HAP-1 (cell line): Measurements from ENCODE around the gene PNPLA8.
A peak's percentile ranks its signal among the peaks of the same experiment; 100 is the strongest.
"Not testable (repeated sequence)": the region's sequence is repeated elsewhere in the genome, so short reads cannot be mapped to it uniquely, and the experiment has no call there.

Source experiments
- DNase-seq, 2 experiments: peaks; one replicate each; pipeline ENCODE4 v3.0.0-alpha.2; 2016 to 2020; ENCODE audit warnings: low spot score in 2 of 2
- H3K27me3 ChIP-seq: fragments of 250-450 bp; sonication (Bioruptor Pico); 2 replicates; pipeline ENCODE4 v1.5.1; 2020; ENCODE audit warnings: low read depth, mild to moderate bottlenecking, moderate library complexity
- H3K36me3 ChIP-seq: fragments of 250-450 bp; sonication (Bioruptor Pico); replicated peaks from 2 replicates; pipeline ENCODE4 v1.5.1; 2020; ENCODE audit warnings: mild to moderate bottlenecking
- H3K4me1 ChIP-seq: fragments of 250-450 bp; sonication (Bioruptor Pico); 2 replicates; pipeline ENCODE4 v1.5.1; 2020; ENCODE audit warnings: mild to moderate bottlenecking
- H3K4me3 ChIP-seq: fragments of 250-450 bp; sonication (Bioruptor Pico); 2 replicates; pipeline ENCODE4 v1.5.1; 2020; ENCODE audit warnings: mild to moderate bottlenecking, moderate library complexity
- H3K9me3 ChIP-seq: fragments of 250-450 bp; sonication (Bioruptor Pico); 2 replicates; pipeline ENCODE4 v1.5.1; 2020; ENCODE audit warnings: mild to moderate bottlenecking, moderate library complexity
- in situ Hi-C: fragments of 300-500 bp; cut with MboI; formaldehyde crosslinking; loops from 3 replicates; pipeline ENCODE4 v1.14.3; 2020; ENCODE audit warnings: low sequenced_read_pairs, inconsistent platforms, mixed read lengths

The PNPLA8 gene, protein sequence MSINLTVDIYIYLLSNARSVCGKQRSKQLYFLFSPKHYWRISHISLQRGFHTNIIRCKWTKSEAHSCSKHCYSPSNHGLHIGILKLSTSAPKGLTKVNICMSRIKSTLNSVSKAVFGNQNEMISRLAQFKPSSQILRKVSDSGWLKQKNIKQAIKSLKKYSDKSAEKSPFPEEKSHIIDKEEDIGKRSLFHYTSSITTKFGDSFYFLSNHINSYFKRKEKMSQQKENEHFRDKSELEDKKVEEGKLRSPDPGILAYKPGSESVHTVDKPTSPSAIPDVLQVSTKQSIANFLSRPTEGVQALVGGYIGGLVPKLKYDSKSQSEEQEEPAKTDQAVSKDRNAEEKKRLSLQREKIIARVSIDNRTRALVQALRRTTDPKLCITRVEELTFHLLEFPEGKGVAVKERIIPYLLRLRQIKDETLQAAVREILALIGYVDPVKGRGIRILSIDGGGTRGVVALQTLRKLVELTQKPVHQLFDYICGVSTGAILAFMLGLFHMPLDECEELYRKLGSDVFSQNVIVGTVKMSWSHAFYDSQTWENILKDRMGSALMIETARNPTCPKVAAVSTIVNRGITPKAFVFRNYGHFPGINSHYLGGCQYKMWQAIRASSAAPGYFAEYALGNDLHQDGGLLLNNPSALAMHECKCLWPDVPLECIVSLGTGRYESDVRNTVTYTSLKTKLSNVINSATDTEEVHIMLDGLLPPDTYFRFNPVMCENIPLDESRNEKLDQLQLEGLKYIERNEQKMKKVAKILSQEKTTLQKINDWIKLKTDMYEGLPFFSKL

DNA sequence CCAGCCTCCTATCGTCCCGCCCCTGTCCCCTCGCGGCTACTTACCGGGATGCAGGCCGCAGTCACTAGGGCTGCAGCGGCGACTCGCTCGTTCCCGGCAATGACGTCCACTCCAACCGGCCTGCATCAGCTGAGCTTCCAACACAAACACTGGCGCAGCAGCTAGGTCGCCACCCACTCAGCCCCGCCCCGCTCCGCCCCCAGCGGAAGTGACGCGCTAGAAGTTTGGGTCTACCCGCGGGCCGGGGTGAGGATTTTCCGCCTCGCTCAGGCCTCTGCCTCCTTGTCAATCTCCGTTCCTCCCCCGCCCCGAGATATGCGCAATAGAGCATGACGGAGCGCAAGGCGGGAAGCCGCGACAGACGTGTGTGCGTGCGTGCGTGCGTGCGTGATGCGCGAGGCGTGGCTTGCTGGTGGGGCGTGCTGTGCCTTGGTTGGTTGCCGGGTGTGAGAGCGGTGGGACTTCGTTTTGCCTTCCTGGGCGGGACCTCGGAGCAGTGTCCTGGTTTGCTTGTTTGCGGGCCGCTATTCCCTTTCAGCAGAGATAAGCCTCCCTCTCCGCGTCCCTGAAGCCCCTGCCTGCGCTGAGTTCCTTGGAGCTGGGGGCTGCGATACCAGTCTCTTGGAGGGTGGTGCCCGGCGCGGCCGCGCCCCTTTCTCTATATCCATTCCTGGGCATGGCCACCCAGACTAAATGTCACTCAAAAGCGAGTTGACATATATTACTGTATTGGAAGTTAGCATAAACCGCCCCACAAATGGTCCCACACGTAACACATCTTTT is at the start of gene PNPLA8:
TSS of gene PNPLA8 (minus strand) at position 151 of the 783 bp plus-strand sequence. CDS start 10,644 bp downstream, outside the sequence.
- peaks cover 46% of the 10 kb centered on the region for H3K4me1 ChIP-seq
- no peaks in the 10 kb centered on the region for H3K36me3 ChIP-seq
- peak; percentile 98 to 100 for DNase-seq
- H3K9me3 ChIP-seq, result no peaks in the 10 kb centered on the region
- in situ Hi-C loops, result no loop called here
- peak within 1 kb of the TSS; percentile 82 for H3K4me3 ChIP-seq
- no peaks in the 10 kb centered on the region for H3K27me3 ChIP-seq

DNA sequence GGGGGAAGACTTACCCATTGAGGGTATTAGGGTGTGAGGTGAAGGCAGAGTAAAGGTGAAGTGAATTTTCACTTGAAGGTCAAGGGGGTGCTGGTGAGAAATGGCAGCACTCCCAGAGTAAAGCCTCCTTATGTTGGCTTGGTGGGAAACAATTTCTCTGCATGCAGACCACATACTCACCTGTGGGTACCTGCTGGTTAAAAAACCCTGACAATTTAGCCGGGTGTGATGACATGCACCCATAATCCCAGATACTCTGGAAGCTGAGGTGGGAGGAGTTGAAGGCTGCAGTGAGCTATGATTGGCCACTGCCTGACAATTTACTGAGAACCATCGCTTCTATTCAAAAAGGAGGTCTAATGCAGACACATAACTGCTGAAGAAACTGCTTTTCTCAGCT is 49.2 kb upstream of the PNPLA8 start:
- no peaks in the 10 kb centered on the region; the same call in 1 of the 2 replicates for H3K9me3 ChIP-seq
- H3K4me3 ChIP-seq, result no peak overlapping the region
- H3K36me3 ChIP-seq, result peaks cover 18% of the 10 kb centered on the region
- no peaks in the 10 kb centered on the region for H3K27me3 ChIP-seq
- DNase-seq, result no peak
- in situ Hi-C loops, result no loop called here
- H3K4me1 ChIP-seq, result no peaks in the 10 kb centered on the region; the same call in 1 of the 2 replicates

- H3K27me3 ChIP-seq, result no peaks in the 10 kb centered on the region
- H3K4me1 ChIP-seq, result peaks cover 7% of the 10 kb centered on the region
- in situ Hi-C loops, result no loop called here
- no peaks in the 10 kb centered on the region for H3K9me3 ChIP-seq
- DNase-seq, result no peak
- H3K4me3 ChIP-seq, result no peak overlapping the region
- peaks cover 20% of the 10 kb centered on the region for H3K36me3 ChIP-seq
Observed at GRCh38 chr7:108572480-108572879, 46.5 kb upstream of the PNPLA8 start.

DNA sequence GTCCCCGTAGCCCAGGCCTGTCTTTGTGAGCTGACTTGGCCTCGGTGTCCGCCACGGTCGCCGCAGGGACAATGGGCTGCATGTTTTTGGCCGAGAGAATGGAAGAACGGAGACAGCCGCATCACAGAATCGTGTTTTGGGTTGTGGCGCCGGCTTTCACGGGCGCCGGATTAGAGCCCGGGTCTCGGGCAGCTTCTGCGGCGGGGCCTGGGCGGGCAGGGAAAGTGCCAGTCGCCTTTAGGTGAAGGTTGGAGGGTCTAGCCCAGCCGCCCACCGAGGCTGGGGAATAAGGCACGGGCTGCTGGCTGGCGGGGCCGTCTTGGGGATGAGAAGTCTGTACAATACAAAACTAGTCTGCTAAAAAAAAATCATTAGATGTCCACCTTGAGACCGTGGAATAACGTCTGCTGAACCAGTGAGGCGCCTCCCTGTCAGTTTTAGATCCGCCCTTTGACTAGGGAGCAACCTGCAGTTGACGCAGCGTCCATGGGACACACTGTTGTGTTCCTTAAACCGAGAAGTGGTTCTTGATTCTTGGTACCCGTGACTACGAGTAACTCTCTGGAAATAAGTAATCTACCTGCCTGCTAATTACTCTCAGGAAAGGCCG is 44.3 kb upstream of the PNPLA8 start:
- Histone ChIP-seq H3K4me3 (peak overlapping the region; percentile 74), H3K4me1 (peaks cover 7% of the 10 kb centered on the region), H3K9me3 (no peaks in the 10 kb centered on the region), H3K27me3 (no peaks in the 10 kb centered on the region), H3K36me3 (peaks cover 25% of the 10 kb centered on the region)
- peak; percentile 61 to 63 for DNase-seq
- in situ Hi-C loops, result no loop called here

DNA sequence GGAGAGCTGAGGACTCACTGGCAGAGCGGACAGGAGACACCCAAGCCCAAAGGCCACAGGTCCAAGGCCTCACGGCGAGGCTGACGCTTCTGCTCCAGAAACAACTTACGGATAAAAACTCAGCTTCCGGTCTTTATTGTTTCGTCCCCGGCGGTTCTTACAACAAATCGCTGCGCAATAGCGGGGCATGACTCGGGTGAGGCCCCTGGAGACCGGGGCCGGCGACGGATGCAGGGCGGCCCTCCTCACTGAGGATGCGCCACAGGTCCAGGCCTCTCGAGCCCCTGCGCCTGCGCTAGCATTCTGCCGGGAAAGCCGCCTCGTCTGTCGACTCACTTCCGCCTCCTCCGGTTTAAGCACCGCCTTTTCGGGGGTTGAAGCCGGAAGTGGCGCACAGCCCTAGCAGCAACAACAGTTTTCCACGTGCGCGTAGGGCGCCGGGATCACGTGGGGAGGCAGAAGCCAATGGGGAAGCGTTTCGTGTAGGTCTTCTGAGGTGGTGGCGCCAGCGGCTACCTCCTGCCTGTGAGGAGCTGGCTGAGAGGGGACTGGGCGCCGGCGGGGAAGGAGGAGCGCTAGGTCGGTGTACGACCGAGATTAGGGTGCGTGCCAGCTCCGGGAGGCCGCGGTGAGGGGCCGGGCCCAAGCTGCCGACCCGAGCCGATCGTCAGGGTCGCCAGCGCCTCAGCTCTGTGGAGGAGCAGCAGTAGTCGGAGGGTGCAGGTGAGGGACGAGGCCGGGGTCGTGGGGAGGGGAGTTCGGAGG is 43.6 kb upstream of the PNPLA8 start, which contains the start of the genes DNAJB9 and THAP5:
TSS of gene DNAJB9 (plus strand) at position 494 of the 765 bp plus-strand sequence. CDS start 1,853 bp downstream, outside the sequence.
TSS of gene THAP5 (minus strand) at position 326 of the 765 bp plus-strand sequence. CDS start at position 189, 137 bp downstream.
- peaks cover 7% of the 10 kb centered on the region for H3K4me1 ChIP-seq
- H3K4me3 ChIP-seq, result peak within 1 kb of the TSS; percentile 74

DNA sequence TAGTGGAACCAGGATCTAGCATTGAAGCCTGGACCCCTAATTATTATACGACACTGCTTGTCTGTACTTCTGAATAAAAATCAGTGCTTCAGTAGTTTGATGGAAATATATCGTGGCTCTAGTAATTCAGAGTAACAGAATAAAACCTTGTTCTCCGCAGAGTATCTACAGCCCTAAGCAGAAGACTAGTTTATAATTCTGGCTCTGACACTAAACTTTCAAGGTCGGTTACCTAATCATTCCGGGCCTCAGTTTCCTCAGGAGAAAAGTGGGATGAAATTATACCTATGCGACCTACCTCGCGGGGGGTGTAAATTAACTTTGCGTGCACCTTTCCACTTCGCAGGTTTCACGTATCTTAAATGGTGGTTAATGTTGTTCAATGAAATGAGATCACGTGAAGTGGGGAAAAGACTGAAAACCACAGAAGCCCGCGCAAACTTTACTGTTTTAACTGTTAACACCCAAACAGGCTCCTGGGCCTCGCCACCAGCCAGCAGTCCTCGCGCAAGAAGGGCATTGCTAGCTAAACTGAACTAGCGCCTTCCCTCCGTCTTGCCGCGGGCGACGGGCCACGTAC is 43.0 kb upstream of the PNPLA8 start:
- no peak for DNase-seq
- in situ Hi-C loops, result no loop called here
- H3K9me3 ChIP-seq, result no peaks in the 10 kb centered on the region
- no peaks in the 10 kb centered on the region for H3K27me3 ChIP-seq
- H3K4me1 ChIP-seq, result peaks cover 7% of the 10 kb centered on the region
- peaks cover 26% of the 10 kb centered on the region for H3K36me3 ChIP-seq
- H3K4me3 ChIP-seq, result peak overlapping the region; percentile 74

More for the DNA sequence above, 43.6 kb upstream of the PNPLA8 start, which contains the start of the genes DNAJB9 and THAP5:
- in situ Hi-C loops, result no loop called here
- Histone ChIP-seq H3K27me3 (no peaks in the 10 kb centered on the region), H3K9me3 (no peaks in the 10 kb centered on the region), H3K36me3 (peaks cover 29% of the 10 kb centered on the region)
- peak; percentile 96 to 99 for DNase-seq

- H3K4me1 ChIP-seq, result peaks cover 7% of the 10 kb centered on the region
- no peak overlapping the region for H3K4me3 ChIP-seq
- no peaks in the 10 kb centered on the region for H3K9me3 ChIP-seq
- no peak for DNase-seq
- H3K36me3 ChIP-seq, result peaks cover 16% of the 10 kb centered on the region
- in situ Hi-C loops, result no loop called here
- no peaks in the 10 kb centered on the region for H3K27me3 ChIP-seq
Observed at GRCh38 chr7:108565987-108566386, 40.1 kb upstream of the PNPLA8 start.

GRCh38 chr7:108561047-108561619 is 35.2 kb upstream of the PNPLA8 start:
- no peak for DNase-seq
- Histone ChIP-seq H3K27me3 (no peaks in the 10 kb centered on the region), H3K9me3 (peaks cover 8% of the 10 kb centered on the region), H3K36me3 (peaks cover 12% of the 10 kb centered on the region), H3K4me1 (no peaks in the 10 kb centered on the region), H3K4me3 (no peak overlapping the region)
- in situ Hi-C loops, result no loop called here

GRCh38 chr7:108559253-108559652 is 33.3 kb upstream of the PNPLA8 start:
- DNase-seq, result peak in 1 of 2 experiments; percentile 3
- no peaks in the 10 kb centered on the region for H3K4me1 ChIP-seq
- H3K27me3 ChIP-seq, result no peaks in the 10 kb centered on the region
- no peak overlapping the region for H3K4me3 ChIP-seq
- peaks cover 8% of the 10 kb centered on the region for H3K9me3 ChIP-seq
- peaks cover under 1% of the 10 kb centered on the region for H3K36me3 ChIP-seq
- in situ Hi-C loops, result no loop called here

GRCh38 chr7:108557617-108558016 is 31.7 kb upstream of the PNPLA8 start:
- H3K4me1 ChIP-seq, result no peaks in the 10 kb centered on the region
- peaks cover 8% of the 10 kb centered on the region for H3K9me3 ChIP-seq
- no peak overlapping the region for H3K4me3 ChIP-seq
- no peak for DNase-seq
- no peaks in the 10 kb centered on the region for H3K36me3 ChIP-seq
- H3K27me3 ChIP-seq, result no peaks in the 10 kb centered on the region
- in situ Hi-C loops, result no loop called here

DNA sequence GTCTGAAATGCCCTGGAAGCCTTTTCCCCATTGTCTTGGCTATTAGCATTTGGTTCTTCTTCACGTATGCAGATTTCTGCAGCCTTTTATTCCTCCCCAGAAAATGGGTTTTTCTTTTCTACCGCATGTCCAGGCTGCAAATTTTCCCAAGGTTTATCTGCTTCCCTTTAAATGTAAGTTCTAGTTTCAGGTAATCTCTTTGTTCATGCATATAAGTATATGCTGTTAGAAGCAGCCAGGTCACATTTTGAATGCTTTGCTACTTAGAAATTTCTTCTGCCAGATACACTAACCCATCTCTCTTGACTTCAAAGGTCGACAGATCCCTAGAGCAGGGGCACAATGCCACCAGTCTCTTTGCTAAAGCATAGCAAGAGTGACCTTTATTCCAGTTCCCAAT is 31.3 kb upstream of the PNPLA8 start:
- no peaks in the 10 kb centered on the region for H3K4me1 ChIP-seq
- DNase-seq, result no peak
- no peaks in the 10 kb centered on the region for H3K27me3 ChIP-seq
- H3K4me3 ChIP-seq, result no peak overlapping the region
- in situ Hi-C loops, result no loop called here
- H3K36me3 ChIP-seq, result no peaks in the 10 kb centered on the region
- peaks cover 8% of the 10 kb centered on the region for H3K9me3 ChIP-seq

DNA sequence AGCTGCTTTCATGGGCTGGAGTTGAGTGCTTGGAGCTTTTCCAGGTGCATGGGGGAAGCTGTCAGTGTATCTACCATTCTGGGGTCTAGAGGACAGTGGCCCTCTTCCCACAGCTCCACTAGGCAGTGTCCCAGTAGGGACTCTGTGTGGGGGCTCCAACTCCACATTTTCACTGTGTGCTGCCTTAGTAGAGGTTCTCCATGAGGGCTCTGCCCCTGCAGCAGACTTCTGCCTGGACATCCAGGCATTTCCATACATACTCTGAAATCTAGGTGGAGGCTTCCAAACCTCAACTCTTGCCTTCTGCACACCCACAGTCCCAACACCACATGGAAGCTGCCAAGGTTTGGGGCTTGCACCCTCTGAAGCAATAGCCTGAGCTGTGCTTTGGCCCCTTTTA is 30.7 kb upstream of the PNPLA8 start:
- H3K4me3 ChIP-seq, H3K4me1 ChIP-seq, in situ Hi-C loops, H3K36me3 ChIP-seq, H3K27me3 ChIP-seq, DNase-seq, H3K9me3 ChIP-seq: not testable (repeated sequence)
